Dermis microvascular lymphatic vessel endothelial cell (primary cell): ENCODE measurements around the gene ACBD6. TPM values are rescaled to one million over a fixed set of nuclear protein-coding genes. Genes with fewer than 3 reads are reported as not detected.

Experiments
- DNase-seq, 2 donors: peaks; one replicate each; pipeline versions ENCODE4 v3.0.0 to v3.0.0-alpha.2; 2010; ENCODE audit warnings: low read depth in 2 of 2
- total RNA-seq: library from RNA; depleted of rRNA; stranded (reverse); fragments of >200 nt; gene quantifications from 2 replicates; pipeline ENCODE4 v1.2.1, GENCODE V29; 2014

The ACBD6 gene
- total RNA-seq, 1 donor from 2014 or later, result 55.2 TPM

GRCh38 chr1:180372728-180373127 lies 129.6 kb downstream of the ACBD6 start:
- no peak for DNase-seq

DNA sequence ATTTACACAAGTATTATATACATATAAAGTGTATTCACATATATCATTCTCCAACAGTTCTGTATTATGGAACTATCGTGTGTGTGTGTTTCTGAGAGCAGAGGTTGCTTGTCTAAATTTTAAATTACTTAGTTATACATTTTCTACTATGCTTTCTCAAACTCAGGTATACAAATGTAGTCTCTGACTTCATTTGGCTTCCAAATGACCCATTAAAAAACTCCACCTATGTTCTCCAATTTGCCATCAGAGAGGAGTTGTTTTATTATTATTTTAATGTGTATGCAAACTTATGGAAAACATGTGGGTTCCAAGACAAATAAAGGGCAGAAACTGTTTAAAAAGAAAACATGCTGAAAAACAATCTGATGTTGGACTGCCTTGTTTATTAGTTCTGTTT lies 131.8 kb downstream of the ACBD6 start:
- DNase-seq, result no peak

DNA sequence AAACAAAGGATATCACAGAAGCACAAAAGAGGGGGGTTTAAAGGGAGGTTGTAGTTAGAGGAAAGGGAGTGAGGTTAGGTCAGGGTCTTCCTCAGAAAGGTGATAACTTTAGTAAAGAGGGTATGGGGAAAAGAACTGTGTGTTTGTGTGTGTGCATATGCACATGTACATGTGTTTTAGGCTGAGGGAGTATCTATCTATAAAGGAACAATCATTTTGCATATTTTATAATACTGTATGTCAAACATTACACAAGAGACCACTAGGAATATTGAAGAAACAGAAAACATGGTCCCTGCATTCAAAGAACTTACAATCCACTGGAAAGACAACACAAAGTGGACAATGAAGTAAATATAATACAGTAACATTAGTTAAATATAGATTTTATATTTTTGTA lies 132.2 kb downstream of the ACBD6 start:
- no peak for DNase-seq

DNA sequence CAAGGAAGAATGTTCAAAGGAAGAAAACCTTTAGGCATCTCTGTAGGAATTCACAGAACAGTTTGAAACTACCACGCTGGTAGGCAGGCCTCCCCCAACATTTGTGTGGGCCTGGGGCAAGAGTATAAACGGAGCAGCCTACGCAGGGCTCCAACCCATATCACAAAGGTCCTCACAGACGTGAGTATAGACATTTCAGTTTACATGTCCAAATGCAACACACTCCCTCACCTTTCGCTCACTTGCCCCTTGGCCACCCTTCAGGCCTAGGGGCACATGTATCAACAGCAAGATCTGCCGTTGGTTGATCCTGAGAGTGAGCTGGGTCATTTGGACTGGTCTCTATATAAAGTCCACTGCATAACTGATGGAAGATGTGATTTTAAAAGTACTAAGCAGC lies 133.3 kb downstream of the ACBD6 start:
- DNase-seq, result no peak

GRCh38 chr1:180366371-180367068 lies 135.9 kb downstream of the ACBD6 start:
- DNase-seq, result peak in 1 of 2 donors; percentile 19

DNA sequence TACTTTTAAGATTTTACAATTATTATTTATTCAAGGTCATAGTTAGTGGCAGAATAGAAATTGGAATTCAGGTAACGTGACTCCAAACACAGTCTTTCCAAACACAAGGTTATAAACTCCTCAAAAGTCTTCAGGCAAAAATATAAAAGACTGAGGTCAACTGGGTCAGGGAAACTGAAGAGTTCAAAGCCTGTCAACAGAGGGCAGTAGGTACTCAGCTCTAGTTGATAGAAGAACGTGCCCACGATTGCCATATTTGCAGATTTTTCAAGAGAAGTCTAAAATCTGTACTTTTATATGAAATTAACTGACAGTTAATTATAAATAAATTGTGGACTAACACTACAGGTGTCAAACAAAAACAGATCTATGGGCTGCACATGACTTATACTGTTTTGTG lies 137.3 kb downstream of the ACBD6 start:
- peak in 1 of 2 donors; percentile 24 for DNase-seq

DNA sequence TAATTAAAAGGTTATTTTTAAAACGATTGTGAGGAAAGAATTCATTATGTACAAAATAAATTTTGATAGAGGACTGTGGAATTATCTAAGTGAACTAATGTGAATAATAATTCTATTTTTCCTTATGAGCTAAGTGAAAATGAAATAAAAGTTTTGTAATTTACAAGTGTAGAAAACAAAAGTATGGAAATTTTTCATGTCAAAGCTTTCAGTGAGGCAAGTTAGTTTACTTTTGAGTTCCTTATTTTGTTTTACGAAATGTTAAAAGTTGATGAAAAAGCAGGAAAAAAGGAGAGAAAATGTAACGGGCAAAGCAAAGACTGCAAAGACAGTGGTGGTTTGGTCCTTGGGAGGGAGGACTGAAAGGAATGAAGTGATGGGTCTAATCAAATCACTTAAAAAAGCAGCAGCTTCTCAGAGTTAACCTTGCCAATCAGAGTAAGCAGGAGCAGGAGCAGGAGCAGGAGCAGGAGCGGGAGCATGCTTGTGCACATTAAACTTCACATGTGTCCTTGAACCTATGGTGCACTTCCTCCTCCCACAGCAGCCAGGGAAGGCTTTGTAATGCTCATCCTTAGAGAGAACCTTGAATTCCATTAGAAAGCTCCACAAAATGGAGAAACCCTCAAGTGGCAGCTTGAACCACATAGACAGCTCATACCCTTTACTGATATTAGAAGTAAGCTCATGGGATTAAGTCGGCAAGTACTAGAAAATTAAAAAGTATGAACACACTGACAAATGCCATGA lies 139.0 kb downstream of the ACBD6 start:
- DNase-seq, result no peak

- DNase-seq, result no peak
Measured at GRCh38 chr1:180360333-180361075, 141.9 kb downstream of the ACBD6 start.

GRCh38 chr1:180358649-180359048 lies 143.7 kb downstream of the ACBD6 start:
- DNase-seq, result peak in 1 of 2 donors; percentile 29

DNA sequence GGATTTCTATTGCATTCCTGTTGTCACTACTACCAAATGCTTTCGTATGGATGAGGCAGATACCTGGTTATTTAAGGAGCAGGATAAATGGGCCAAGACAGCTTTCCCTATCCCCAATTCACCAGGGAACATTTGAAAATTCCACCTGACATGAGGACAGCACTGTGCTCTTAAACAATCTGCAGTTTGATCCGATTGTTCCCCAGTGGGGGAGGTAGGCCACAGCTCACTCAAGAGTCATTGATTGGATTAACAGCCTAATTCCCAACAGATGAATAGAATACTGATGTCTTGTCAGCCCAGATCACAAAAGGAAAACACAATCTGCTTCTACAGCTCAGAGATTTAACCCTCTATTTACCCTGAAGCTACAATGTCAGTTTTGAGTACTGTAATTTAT lies 148.4 kb downstream of the ACBD6 start:
- DNase-seq, result no peak

GRCh38 chr1:180352588-180352987 lies 149.8 kb downstream of the ACBD6 start:
- no peak for DNase-seq

GRCh38 chr1:180352021-180352420 lies 150.4 kb downstream of the ACBD6 start:
- DNase-seq, result no peak

DNA sequence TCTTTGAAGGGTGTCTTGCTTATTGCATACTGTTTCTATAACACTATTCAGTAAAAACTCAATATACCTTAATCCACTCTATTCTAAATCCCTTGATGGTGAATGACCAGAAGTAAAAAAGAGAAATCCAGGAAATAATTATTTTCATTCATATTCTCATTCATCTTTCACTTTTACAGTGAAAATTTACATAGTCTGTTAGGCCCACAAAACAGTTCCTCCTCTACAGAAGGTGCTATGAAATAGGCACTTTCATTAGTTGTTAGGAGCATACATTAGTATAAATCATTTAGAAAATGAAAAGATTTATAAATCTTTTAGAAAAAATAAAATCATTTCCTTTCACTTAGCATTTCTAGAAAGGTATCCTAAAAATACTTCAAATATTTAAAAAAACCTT lies 157.2 kb downstream of the ACBD6 start:
- DNase-seq, result no peak

DNA sequence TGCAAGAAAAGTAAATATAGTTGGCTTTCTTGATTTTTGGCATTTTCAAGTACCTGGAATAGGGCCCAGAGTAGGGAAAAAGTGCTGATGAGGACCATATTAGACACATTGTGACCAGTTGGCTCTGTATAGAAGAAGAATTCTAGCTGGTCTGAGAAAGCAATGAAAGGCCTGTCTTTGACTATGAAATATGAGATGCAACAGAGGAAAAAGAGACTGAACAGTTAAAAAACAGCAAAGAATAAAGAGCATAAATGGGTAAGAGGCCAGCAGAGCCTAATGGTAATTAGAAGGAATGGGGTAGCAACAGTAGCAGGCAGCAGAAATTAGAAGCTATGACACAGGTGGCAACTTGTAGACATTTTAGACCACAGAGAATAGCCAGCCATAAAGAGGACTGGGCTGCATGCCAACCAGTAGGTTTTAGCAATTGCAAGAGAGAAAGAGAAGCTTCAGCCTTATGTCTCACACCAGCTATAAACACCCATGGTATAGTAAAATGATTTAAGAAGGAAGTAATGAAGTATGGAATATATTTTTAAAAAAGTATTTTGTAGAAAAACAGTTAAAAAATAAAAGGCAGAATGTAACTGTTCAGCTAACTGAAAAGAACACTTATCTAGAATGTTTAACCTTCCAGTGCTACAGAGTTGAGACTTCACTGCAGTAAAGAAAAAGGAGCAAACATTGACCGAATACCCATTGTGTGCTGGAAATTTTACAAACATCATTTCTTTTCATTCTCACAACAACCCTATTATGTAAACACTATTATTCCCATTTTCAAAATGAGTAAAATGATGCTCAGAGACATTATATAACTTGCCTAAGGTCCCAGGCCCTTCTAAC lies 158.2 kb downstream of the ACBD6 start:
- peak in 1 of 2 donors; percentile 9 for DNase-seq

GRCh38 chr1:180327089-180327488 lies 175.3 kb downstream of the ACBD6 start:
- no peak for DNase-seq

GRCh38 chr1:180312926-180313325 lies 189.5 kb downstream of the ACBD6 start:
- DNase-seq, result no peak

- no peak for DNase-seq
Measured at GRCh38 chr1:180311011-180311730, 191.2 kb downstream of the ACBD6 start.

DNA sequence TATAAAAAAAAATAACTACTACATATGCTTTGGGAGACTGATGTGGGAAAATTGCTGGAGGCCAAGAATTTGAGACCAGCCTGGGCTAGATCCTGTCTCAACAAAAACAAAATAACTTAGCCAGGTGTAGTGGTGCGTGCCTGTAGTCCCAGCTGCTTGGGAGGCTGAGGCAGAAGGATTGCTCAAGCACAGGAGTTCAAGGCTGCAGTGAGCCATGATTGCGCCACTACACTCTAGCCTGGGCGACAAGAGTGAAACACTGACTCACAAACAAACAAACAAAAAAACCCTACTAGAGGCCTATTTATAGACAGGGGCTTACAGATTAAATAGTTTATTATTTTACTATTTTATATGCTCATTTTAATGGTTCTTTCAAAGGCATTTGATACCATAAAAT lies 192.3 kb downstream of the ACBD6 start:
- DNase-seq, result no peak

GRCh38 chr1:180309338-180309737 lies 193.0 kb downstream of the ACBD6 start:
- no peak for DNase-seq

DNA sequence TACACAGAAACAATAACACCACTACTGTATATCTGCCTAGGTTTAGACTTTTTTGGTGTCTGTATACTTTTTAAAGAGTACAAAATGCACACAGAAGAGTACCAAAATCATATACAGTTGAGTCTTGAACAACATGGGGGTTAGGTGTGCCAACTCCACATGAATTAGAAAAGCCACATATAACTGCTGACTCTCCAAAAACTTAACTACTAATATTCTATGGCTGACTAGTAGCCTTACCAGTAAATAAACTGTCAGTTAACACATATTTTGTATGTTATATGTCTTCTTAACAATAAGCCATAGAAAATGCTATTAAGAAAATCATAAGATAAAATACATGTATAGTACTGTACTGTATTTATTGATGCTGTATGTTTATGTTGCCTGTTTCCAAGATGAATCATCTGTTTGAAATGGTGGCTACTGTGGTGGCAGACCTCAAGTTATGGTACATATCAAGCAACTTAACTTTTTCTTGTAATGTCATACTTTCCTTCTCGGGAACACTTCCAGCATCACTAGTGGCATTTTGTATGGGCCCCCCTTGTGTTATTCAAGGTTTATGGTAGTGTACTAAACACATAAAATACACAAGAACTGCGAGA lies 201.1 kb downstream of the ACBD6 start:
- DNase-seq, result no peak
